Measurements from ENCODE around the gene ARPC4.

The ARPC4 gene

GRCh38 chr3:9761919-9762318 is 31.0 kb upstream of the ARPC4 start:
- no peak for TF ChIP-seq GATA2 (IDR thresholded peaks at IDR 0.05; ENCODE audit: low read depth, low read length)
- no peak for TF ChIP-seq GATA3 (IDR thresholded peaks at IDR 0.05; ENCODE audit: low read depth, low read length)

GRCh38 chr3:9762871-9763270 is 30.0 kb upstream of the ARPC4 start:
- no peak for TF ChIP-seq GATA3 (IDR thresholded peaks at IDR 0.05; ENCODE audit: low read depth, low read length)
- TF ChIP-seq GATA2 (IDR thresholded peaks at IDR 0.05; ENCODE audit: low read depth, low read length) = no peak

GRCh38 chr3:9765865-9766264 is 27.0 kb upstream of the ARPC4 start:
- TF ChIP-seq GATA3 (IDR thresholded peaks at IDR 0.05; ENCODE audit: low read depth, low read length) = no peak
- TF ChIP-seq GATA2 (IDR thresholded peaks at IDR 0.05; ENCODE audit: low read depth, low read length) = no peak

GRCh38 chr3:9767418-9767817 is 25.5 kb upstream of the ARPC4 start:
- TF ChIP-seq GATA3 (IDR thresholded peaks at IDR 0.05; ENCODE audit: low read depth, low read length) (no peak), GATA2 (IDR thresholded peaks at IDR 0.05; ENCODE audit: low read depth, low read length) (no peak)

GRCh38 chr3:9768141-9768775 is 24.6 kb upstream of the ARPC4 start:
- TF ChIP-seq GATA3 (IDR thresholded peaks at IDR 0.05; ENCODE audit: low read depth, low read length) = no peak
- TF ChIP-seq GATA2 (IDR thresholded peaks at IDR 0.05; ENCODE audit: low read depth, low read length) = no peak

DNA sequence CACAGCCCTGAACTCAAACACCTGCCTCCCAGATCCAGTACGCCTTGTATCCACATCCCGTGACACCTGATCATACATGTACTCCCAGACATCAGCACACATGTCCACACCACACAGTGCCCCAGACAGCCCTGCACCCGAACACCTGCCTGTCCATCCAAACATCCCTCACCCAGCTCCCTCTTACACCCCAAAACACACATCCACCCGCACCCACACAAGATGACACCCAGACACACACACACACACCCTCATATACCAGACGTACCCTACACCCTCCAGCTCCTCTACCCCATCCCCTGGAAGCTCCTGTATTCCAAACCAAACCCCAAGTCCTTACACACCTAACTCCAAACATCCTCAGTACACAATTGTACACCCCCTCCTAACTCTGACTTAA is 23.9 kb upstream of the ARPC4 start:
- no peak for TF ChIP-seq GATA3 (IDR thresholded peaks at IDR 0.05; ENCODE audit: low read depth, low read length)
- TF ChIP-seq GATA2 (IDR thresholded peaks at IDR 0.05; ENCODE audit: low read depth, low read length) = no peak

DNA sequence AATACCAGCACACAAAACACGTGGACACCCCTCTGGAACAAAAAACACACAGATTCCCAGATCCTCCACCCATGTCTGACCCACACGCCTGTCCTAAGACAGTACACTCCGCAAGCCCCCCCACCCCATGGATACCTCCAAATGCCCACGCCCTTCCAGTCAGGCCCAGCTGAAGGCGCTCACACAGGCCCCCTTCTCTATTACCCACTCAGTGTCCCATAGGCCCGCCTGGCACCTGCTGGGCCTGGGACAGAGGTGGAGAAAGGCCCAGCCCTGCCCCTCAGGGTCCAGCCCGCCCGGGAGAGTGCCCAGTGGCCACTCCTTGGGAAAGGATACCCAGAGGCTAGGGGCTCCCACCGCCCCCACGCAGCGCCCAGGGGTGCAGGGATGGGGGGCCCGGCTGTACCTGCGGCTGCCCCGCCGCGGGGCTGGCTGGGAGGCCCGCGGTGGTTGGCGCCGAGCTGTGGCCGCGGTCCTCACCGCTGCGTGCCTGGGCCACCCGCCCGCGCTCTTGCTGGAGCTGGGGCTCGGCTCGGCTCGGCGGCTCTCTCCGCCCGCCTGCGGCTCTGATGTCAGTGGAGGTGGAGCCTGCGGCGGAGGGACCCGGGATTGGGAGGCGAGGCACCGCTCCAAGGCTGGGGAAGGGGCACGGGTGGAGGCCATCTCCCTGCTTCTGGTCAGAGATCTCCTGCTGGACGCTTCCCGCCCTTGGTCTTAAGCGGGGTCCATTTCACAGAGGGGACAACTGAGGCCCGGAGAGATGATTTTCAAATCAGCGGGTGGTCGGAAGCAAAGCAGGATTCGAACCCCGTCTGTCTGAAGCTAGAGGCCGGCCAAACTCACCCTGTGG is 23.2 kb upstream of the ARPC4 start, which contains the start of gene CAMK1:
Gene CAMK1, minus strand, starts transcription at position 522 of the 850 bp plus-strand sequence. CDS start 2,198 bp downstream, outside the sequence.
- no peak for TF ChIP-seq GATA3 (IDR thresholded peaks at IDR 0.05; ENCODE audit: low read depth, low read length)
- no peak for TF ChIP-seq GATA2 (IDR thresholded peaks at IDR 0.05; ENCODE audit: low read depth, low read length)

GRCh38 chr3:9770276-9770812 is 22.5 kb upstream of the ARPC4 start:
- TF ChIP-seq GATA3 (IDR thresholded peaks at IDR 0.05; ENCODE audit: low read depth, low read length) = no peak
- no peak for TF ChIP-seq GATA2 (IDR thresholded peaks at IDR 0.05; ENCODE audit: low read depth, low read length)

DNA sequence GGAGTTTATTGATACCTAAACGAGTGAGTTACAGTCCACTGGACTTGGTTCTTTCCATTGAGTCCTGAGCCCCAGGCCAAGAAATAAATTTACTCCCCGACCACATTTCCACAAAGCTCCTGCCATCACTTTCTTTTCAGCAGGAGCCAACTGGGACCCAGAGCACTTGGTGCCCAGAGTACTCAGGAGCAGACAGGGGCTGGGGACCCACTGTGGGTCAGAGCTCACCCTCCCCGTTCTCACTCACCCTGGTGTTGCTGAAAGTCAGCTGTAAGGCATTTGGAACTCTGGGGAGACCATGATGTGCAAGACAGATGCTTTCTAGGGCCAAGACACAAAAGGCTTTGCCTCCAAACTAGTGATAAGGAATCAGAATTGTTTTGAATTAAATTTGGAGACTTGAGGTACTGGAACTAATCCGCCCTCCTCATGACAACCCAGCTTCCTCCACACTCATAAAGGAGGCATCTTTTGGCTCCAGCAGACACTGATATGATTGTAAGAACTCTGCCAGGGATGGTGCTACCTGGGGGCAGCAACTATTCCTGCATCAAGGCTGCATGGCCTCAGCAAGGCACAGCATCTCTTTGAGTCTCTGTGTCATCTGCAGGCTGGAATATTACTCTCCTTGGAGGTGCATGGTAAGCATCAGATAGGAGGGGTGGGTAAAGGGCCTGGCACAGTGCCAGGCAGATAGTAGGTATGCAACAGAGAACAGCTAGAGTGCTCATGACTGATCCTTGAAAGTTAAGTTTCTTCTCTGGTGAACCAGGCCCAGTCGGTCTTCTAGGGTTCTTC is 15.8 kb upstream of the ARPC4 start:
- TF ChIP-seq GATA3 (IDR thresholded peaks at IDR 0.05; ENCODE audit: low read depth, low read length) (no peak), GATA2 (IDR thresholded peaks at IDR 0.05; ENCODE audit: low read depth, low read length) (no peak)

GRCh38 chr3:9777694-9778021 is 15.2 kb upstream of the ARPC4 start:
- TF ChIP-seq GATA2 (IDR thresholded peaks at IDR 0.05; ENCODE audit: low read depth, low read length) (no peak), GATA3 (IDR thresholded peaks at IDR 0.05; ENCODE audit: low read depth, low read length) (no peak)

DNA sequence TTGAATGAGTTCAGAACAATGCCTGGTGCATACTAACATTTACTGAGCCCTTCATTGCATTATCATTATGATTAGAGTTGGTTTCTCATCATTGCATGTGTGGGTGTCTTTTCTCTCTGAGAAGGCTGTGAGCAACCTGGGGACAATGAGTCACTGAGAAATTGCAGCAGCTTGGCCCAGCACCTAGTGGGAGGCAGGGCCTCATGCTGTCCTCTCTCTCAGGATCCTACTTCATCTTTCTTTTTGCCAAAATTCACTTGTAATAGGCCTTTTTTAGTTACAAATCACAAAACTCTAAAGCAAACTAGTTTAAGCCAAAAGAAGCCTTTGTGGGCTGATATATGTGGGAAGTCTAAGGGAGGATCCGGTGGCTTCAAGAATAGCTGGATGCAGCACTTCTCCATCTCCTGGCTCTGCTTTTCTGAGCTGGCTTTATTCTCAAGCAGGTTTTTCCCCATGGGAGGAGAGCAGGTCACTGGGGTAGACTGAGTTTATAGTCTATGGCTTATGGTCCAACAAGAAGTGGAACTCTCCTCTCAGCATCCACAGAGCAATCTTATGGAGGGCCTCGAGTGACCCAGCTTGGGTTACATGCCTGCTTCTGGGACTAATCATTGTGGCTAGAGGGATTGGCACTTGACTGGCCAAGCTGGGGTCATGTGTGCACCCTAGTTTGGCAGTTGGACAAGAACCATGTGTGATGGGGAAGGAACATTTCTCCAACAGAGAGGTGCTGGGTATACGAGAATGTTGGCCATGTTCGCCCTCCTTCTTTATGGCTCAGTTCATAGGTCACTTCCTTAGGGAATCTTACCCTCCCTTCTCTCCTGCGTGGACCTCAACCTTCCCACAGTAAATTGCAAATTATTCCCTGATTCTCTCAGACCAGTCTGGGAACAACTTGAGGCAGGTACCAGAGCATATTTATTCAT is 14.5 kb upstream of the ARPC4 start:
- TF ChIP-seq GATA3 (IDR thresholded peaks at IDR 0.05; ENCODE audit: low read depth, low read length) = no peak

DNA sequence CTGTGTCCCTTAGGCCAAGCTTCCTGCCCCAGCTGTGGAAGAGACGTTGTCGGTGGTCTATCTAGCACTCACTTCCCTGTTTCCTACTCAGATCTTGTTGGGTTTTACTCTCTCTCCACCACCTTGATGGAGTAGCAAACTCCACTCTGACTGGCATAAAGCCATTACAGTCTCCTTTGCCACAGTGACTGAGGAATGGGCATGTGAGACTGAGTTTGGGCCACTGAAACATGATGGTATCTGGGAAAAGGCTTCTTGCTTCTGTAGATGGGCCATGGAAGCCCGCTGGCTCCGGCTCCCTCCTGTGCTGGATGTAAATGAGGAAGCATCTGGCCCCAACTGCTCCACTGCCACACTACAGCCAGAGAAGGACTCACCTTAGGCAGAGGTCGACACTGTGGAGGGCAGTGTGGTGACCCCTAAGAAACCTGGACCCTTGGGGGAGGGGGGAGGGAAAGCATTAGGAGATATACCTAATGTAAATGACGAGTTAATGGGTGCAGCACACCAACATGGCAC is 13.7 kb upstream of the ARPC4 start:
- no peak for TF ChIP-seq GATA2 (IDR thresholded peaks at IDR 0.05; ENCODE audit: low read depth, low read length)
- TF ChIP-seq GATA3 (IDR thresholded peaks at IDR 0.05; ENCODE audit: low read depth, low read length) = no peak

All from SH-SY5Y (cell line).